ENCODE results near the gene SHISA8. TPM values are rescaled to one million over a fixed set of nuclear protein-coding genes. Genes with fewer than 3 reads are reported as not detected.
A peak's percentile ranks its signal among the peaks of the same experiment; 100 is the strongest.

SHISA8 gene
- total RNA-seq (not detected), polyA plus RNA-seq (not detected)

DNA sequence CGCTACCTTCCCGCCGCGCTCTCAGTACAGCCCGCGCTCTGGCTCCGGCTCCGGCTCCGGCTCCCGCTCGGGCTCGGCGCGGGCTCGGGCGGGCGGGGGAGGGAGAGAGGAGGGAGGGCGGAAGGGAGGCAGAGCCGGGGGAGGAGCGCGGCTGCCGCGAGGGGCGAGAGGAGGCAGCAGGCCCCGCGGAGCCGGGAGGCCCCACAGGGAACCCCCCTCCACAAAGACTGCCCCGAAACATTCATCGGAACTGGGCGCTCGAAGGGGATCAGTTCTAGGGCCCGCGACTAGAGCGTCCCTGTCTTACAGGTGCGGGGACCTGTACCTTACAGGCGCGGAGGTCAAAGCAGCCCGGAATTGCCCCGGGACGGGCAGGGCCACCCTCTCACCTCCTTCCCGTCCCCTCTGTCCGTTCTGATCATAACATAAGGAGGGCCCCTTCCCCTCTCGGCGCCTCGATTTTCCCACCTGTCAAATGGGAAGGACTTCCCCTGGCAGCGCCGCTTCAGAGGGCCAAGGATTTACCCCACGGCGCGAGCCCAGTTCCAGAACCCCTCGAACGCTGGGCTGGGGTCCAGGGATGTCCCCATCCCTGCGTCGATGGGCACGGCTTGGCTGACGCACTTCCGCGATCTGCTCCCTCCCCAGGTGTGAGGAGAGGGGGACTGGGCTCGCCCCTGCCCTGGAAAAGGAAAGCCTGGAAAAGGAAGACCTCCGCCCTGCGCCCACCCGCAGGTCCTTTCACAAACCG lies at the start of gene SHISA8:
Gene SHISA8, minus strand, starts transcription at position 40 of the 751 bp plus-strand sequence. CDS start 407 bp downstream, outside the sequence.
- Mint-ChIP-seq H3K27me3 (peaks cover 16 to 25% of the 10 kb centered on the region in 2 donors), H3K27ac (peak within 1 kb of the TSS in 4 of 7 donors; percentile 22 to 60 (median 26)), H3K4me3 (peak within 1 kb of the TSS; percentile 8 to 75 (median 46)), H3K36me3 (no peaks in the 10 kb centered on the region), H3K9me3 (no peaks in the 10 kb centered on the region), H3K4me1 (peaks cover 8 to 40% (median 20%) of the 10 kb centered on the region in 4 donors)
- intact Hi-C loops (cut with micrococcal nuclease) = loop anchor here (1.0 kb wide), 1 partner anchor 83 kb away; no protein-coding TSS in a partner anchor
- Histone ChIP-seq H3K36me3 (ENCODE audit: insufficient read depth, low read length) (no peaks in the 10 kb centered on the region), H3K9me3 (ENCODE audit: control insufficient read depth in 1 of 2, low read length in 2 of 2) (no peaks in the 10 kb centered on the region), H3K4me3 (ENCODE audit: low read length in 2 of 2) (no peak within 1 kb of the TSS), H3K27ac (ENCODE audit: low read depth, low read length) (no peak within 1 kb of the TSS), H3K4me1 (ENCODE audit: insufficient read depth, low read length) (peaks cover 40% of the 10 kb centered on the region), H3K27me3 (ENCODE audit: insufficient read depth, low read length) (peaks cover 20% of the 10 kb centered on the region)
- ChIA-PET CTCF (ENCODE audit: partially characterized antibody) (interaction anchor here (1.8 kb wide), 1 partner anchor 12 kb away, joined by 5 read pairs; the partner anchor contains the start of gene TNFRSF13C), POLR2A (ENCODE audit: partially characterized antibody) (interaction anchor here (0.6 to 9.1 kb wide), 5 partner anchors 11 to 217 kb away, joined by 3 to 67 read pairs (median 23); partner anchors contain the start of gene TNFRSF13C)
- peak; percentile 60 to 66 (median 65) for DNase-seq

DNA sequence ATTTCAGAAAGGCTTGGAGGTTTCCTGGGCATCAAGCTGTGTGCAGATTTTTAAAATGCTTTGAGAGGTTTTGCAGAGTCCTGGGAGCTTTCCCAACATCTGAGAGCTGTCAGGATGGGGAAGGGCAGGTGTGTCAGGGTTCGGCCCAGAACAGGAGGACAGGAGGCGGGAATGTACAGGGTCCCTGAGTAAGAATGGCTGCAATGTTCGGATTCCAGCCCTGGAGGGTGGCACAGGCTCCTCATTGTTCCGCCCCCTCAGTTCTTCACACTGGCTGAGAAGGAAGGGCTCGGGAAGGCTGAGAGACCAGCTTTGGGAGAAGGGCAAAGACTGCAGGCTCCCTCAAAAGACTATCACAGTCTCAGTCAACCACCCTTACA lies 49.2 kb upstream of the SHISA8 start:
- Histone ChIP-seq H3K36me3 (ENCODE audit: insufficient read depth, low read length) (no peaks in the 10 kb centered on the region), H3K27me3 (ENCODE audit: insufficient read depth, low read length) (no peaks in the 10 kb centered on the region), H3K27ac (ENCODE audit: low read depth, low read length) (no peak overlapping the region), H3K4me3 (ENCODE audit: low read length in 2 of 2) (no peak overlapping the region), H3K9me3 (ENCODE audit: control insufficient read depth in 1 of 2, low read length in 2 of 2) (no peaks in the 10 kb centered on the region), H3K4me1 (ENCODE audit: insufficient read depth, low read length) (no peaks in the 10 kb centered on the region)
- peaks cover 0 to 4% (median 1%) of the 10 kb centered on the region in 4 donors for H3K4me1 Mint-ChIP-seq
- peaks cover 0 to 1% of the 10 kb centered on the region in 2 donors for H3K27me3 Mint-ChIP-seq
- ChIA-PET POLR2A (ENCODE audit: partially characterized antibody) (no interaction called here), CTCF (ENCODE audit: partially characterized antibody) (interaction anchor here (1.1 to 1.8 kb wide), 3 partner anchors 107 to 480 kb away, joined by 3 to 7 read pairs (median 4); no protein-coding TSS in a partner anchor)
- DNase-seq = no peak
- H3K4me3 Mint-ChIP-seq = no peak overlapping the region
- no peaks in the 10 kb centered on the region for H3K9me3 Mint-ChIP-seq
- no peaks in the 10 kb centered on the region for H3K36me3 Mint-ChIP-seq
- H3K27ac Mint-ChIP-seq = no peak overlapping the region
- intact Hi-C loops (cut with micrococcal nuclease) = loop anchor here (10.0 kb wide), 1 partner anchor 221 kb away; no protein-coding TSS in a partner anchor

DNA sequence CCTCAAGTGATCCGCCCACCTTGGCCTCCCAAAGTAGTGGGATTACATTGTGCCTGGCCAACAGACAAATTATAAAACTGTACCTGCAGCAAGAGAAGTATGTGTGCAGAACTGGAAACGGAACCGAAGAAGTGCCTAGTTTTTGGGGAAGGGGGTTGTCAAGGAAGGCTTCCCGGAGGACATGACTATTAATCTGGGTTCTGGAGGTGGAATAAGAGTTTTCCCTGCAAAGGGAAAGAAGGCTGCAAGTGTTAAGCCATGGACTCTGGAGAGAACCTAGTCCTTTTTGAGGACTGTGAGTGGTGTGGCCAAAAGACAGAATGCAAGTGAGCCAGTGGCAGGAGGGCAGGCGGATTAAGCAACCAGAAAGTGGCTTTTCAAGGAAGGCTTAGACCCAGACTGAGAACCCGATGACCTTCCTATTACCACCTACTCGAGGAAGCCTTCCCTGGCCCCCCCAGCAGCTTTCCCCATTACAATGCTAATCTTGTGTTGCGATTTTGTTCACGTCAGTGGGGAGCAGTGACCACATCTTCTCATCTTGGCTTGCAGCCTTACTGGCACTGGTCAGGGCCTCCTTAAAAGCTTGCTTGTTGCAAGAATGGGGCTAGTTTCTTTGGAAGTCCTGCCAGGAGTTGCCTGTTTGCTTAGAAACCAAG lies 48.7 kb upstream of the SHISA8 start:
- ChIA-PET CTCF (ENCODE audit: partially characterized antibody) (interaction anchor here (1.1 to 1.8 kb wide), 3 partner anchors 107 to 481 kb away, joined by 3 to 7 read pairs (median 4); no protein-coding TSS in a partner anchor), POLR2A (ENCODE audit: partially characterized antibody) (no interaction called here)
- H3K4me3 ChIP-seq (ENCODE audit: low read length in 2 of 2) = no peak overlapping the region
- Mint-ChIP-seq H3K27me3 (peaks cover 0 to 1% of the 10 kb centered on the region in 2 donors), H3K9me3 (no peaks in the 10 kb centered on the region), H3K36me3 (no peaks in the 10 kb centered on the region), H3K4me1 (peaks cover 0 to 4% (median 1%) of the 10 kb centered on the region in 4 donors), H3K4me3 (no peak overlapping the region), H3K27ac (peak overlapping the region in 1 of 7 donors; percentile 72)
- no peaks in the 10 kb centered on the region for H3K36me3 ChIP-seq (ENCODE audit: insufficient read depth, low read length)
- H3K27ac ChIP-seq (ENCODE audit: low read depth, low read length) = no peak overlapping the region
- no peaks in the 10 kb centered on the region for H3K27me3 ChIP-seq (ENCODE audit: insufficient read depth, low read length)
- no peaks in the 10 kb centered on the region for H3K9me3 ChIP-seq (ENCODE audit: control insufficient read depth in 1 of 2, low read length in 2 of 2)
- intact Hi-C loops (cut with micrococcal nuclease) = loop anchor here (10.0 kb wide), 1 partner anchor 221 kb away; no protein-coding TSS in a partner anchor
- no peak for DNase-seq
- H3K4me1 ChIP-seq (ENCODE audit: insufficient read depth, low read length) = no peaks in the 10 kb centered on the region

DNA sequence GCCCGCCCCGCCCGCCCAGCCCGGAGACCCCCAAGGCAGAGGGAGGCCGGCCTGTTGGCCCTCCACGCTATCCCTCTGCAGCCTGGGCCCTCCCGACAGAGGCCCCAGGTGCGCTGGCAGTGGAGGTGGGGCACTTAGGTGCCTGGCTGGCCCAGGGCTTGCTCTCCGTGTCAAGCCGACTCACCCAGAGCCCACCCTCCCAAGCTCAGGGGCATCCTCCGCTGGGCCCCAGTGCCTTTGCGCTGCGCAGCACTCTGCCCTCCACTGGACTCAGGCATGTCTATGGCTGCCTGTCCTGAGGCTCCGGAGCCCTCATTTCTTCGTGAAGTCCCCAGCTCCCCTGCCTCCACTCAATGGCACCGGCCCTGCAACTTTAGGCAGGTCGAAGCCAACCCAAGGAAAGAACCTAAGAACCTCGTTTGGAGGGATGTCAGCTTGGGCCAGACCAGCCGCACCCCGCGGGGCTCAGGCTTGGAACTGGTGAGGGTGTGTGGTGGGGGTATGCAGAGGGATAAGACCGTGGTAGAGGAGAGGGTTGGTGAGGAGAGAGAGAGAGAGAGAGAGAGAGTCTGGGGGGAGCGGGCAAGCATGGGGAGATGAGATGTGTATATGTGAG lies 43.2 kb upstream of the SHISA8 start:
- Mint-ChIP-seq H3K27me3 (peaks cover 0 to 1% of the 10 kb centered on the region in 2 donors), H3K27ac (peak overlapping the region in 1 of 7 donors; percentile 69), H3K36me3 (no peaks in the 10 kb centered on the region), H3K9me3 (no peaks in the 10 kb centered on the region), H3K4me3 (no peak overlapping the region), H3K4me1 (peaks cover 3 to 5% (median 4%) of the 10 kb centered on the region in 4 donors)
- Histone ChIP-seq H3K4me3 (ENCODE audit: low read length in 2 of 2) (no peak overlapping the region), H3K36me3 (ENCODE audit: insufficient read depth, low read length) (no peaks in the 10 kb centered on the region), H3K4me1 (ENCODE audit: insufficient read depth, low read length) (no peaks in the 10 kb centered on the region), H3K9me3 (ENCODE audit: control insufficient read depth in 1 of 2, low read length in 2 of 2) (no peaks in the 10 kb centered on the region), H3K27me3 (ENCODE audit: insufficient read depth, low read length) (no peaks in the 10 kb centered on the region), H3K27ac (ENCODE audit: low read depth, low read length) (no peak overlapping the region)
- intact Hi-C loops (cut with micrococcal nuclease) = loop anchor here (1.0 to 2.0 kb wide), 4 partner anchors 12 to 479 kb away; no protein-coding TSS in a partner anchor
- POLR2A ChIA-PET (ENCODE audit: partially characterized antibody) = no interaction called here
- DNase-seq = no peak
- CTCF ChIA-PET (ENCODE audit: partially characterized antibody) = interaction anchor here (0.7 to 3.6 kb wide), 6 partner anchors 9 to 487 kb away, joined by 3 to 17 read pairs (median 6); no protein-coding TSS in a partner anchor

DNA sequence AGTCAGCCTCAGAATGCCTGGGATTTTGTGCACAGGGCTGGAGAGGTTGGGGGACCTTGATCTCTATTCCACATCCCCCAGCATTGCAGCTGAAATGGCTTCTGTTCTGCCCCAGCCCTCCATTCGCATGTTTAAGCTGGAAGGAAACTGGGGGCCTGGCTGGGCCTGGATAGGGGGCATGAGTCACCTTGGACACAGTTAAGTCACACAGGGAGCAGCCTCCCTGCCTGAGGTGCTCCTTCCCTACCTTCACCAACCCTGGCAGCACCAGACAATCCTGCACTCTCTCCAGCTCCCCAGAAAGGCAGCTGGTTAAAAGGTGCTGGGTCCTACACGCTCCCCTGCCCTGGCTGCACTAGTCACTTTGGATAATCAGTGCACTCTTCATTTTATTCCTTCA lies 37.8 kb upstream of the SHISA8 start:
- ChIA-PET CTCF (ENCODE audit: partially characterized antibody) (no interaction called here), POLR2A (ENCODE audit: partially characterized antibody) (no interaction called here)
- DNase-seq = no peak
- H3K27ac ChIP-seq (ENCODE audit: low read depth, low read length) = no peak overlapping the region
- H3K36me3 Mint-ChIP-seq = no peaks in the 10 kb centered on the region
- no peaks in the 10 kb centered on the region for H3K9me3 Mint-ChIP-seq
- H3K27me3 ChIP-seq (ENCODE audit: insufficient read depth, low read length) = no peaks in the 10 kb centered on the region
- peaks cover 3 to 6% (median 4%) of the 10 kb centered on the region in 4 donors for H3K4me1 Mint-ChIP-seq
- no peaks in the 10 kb centered on the region for H3K27me3 Mint-ChIP-seq
- no peaks in the 10 kb centered on the region for H3K36me3 ChIP-seq (ENCODE audit: insufficient read depth, low read length)
- H3K4me3 Mint-ChIP-seq = no peak overlapping the region
- no peaks in the 10 kb centered on the region for H3K9me3 ChIP-seq (ENCODE audit: control insufficient read depth in 1 of 2, low read length in 2 of 2)
- no peak overlapping the region for H3K4me3 ChIP-seq (ENCODE audit: low read length in 2 of 2)
- intact Hi-C loops (cut with micrococcal nuclease) = no loop called here
- no peak overlapping the region for H3K27ac Mint-ChIP-seq
- H3K4me1 ChIP-seq (ENCODE audit: insufficient read depth, low read length) = no peaks in the 10 kb centered on the region

DNA sequence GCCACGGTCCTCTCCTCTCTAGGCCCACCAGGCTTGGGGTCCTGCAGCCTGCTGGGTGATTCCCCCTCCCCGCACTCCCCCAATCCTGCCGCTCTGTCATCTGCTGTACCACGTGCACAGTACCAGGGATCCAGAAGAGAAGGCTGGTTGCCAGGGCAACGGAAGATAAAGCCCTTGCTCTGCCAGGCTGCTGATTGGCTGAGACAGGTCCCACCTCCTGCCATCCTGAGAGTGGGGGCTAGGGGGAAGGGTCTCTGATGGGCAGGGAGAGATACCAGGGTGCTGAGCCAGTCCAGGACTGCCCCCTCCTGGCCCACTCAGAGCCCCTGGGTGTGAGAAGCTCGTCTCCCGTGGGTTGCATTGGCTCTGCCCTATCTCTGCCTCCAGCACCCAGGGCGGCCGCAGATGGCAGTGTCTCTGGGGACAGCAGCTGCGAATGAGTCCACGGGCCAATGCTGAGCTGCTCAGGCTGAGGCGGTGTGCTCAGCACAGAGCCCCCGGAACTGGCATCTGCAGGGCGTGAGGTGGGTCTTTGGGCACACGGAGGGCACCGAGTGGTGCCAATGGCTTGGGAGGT lies 37.1 kb upstream of the SHISA8 start, which contains the start of gene SMIM45:
Gene SMIM45, plus strand, starts transcription at position 253 of the 577 bp plus-strand sequence.
- H3K4me3 ChIP-seq (ENCODE audit: low read length in 2 of 2) = no peak within 1 kb of the TSS
- no peaks in the 10 kb centered on the region for H3K36me3 Mint-ChIP-seq
- POLR2A ChIA-PET (ENCODE audit: partially characterized antibody) = no interaction called here
- intact Hi-C loops (cut with micrococcal nuclease) = no loop called here
- no peak within 1 kb of the TSS for H3K4me3 Mint-ChIP-seq
- no peaks in the 10 kb centered on the region for H3K9me3 Mint-ChIP-seq
- peaks cover 0 to 9% (median 2%) of the 10 kb centered on the region in 4 donors for H3K4me1 Mint-ChIP-seq
- H3K27me3 ChIP-seq (ENCODE audit: insufficient read depth, low read length) = no peaks in the 10 kb centered on the region
- DNase-seq = no peak
- H3K27ac ChIP-seq (ENCODE audit: low read depth, low read length) = no peak within 1 kb of the TSS
- H3K9me3 ChIP-seq (ENCODE audit: control insufficient read depth in 1 of 2, low read length in 2 of 2) = no peaks in the 10 kb centered on the region
- CTCF ChIA-PET (ENCODE audit: partially characterized antibody) = interaction anchor here (1.9 kb wide), 1 partner anchor 255 kb away, joined by 6 read pairs; no protein-coding TSS in a partner anchor
- peaks cover 5% of the 10 kb centered on the region for H3K4me1 ChIP-seq (ENCODE audit: insufficient read depth, low read length)
- no peaks in the 10 kb centered on the region for H3K27me3 Mint-ChIP-seq
- no peaks in the 10 kb centered on the region for H3K36me3 ChIP-seq (ENCODE audit: insufficient read depth, low read length)
- H3K27ac Mint-ChIP-seq = peak within 1 kb of the TSS in 1 of 7 donors; percentile 37
